Measurements from ENCODE around the gene LIF.

- TF ChIP-seq CTCF (IDR thresholded peaks at IDR 0.05) (no peak), ZFX (IDR thresholded peaks at IDR 0.05; ENCODE audit: borderline replicate concordance) (no peak)
Measured at GRCh38 chr22:30205281-30206115, 41.1 kb downstream of the LIF start.

Measured in 22Rv1 (cell line).